GM19193 (cell line): Measurements from ENCODE around the gene MYO3B.

Experiments
- POLR2A ChIP-seq: IDR thresholded peaks from 4 replicates; pipeline ENCODE4 v1.6.1; 2011; ENCODE audit not compliant: insufficient read depth, insufficient read length; ENCODE audit errors: extremely low read depth

MYO3B gene

DNA sequence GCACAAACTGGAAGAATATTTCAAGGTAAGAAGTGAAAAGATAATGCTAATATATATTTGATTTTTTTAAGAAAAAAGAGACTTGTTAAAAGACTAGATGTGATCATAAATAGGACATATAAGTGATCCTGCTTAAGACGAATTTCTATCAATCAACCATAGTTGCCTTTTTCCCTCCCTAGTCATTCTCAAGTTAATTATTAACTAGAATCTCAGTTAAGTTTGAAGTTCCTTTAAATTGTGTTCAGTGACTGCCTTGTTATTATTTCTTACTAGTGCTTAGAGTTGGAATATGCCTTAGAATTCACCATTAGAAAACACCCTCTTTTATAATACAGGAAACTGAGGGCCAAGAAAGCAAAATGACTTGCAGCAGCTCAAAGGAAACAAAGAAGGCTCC lies 395.7 kb downstream of the MYO3B start:
- TF ChIP-seq POLR2A: no peak

DNA sequence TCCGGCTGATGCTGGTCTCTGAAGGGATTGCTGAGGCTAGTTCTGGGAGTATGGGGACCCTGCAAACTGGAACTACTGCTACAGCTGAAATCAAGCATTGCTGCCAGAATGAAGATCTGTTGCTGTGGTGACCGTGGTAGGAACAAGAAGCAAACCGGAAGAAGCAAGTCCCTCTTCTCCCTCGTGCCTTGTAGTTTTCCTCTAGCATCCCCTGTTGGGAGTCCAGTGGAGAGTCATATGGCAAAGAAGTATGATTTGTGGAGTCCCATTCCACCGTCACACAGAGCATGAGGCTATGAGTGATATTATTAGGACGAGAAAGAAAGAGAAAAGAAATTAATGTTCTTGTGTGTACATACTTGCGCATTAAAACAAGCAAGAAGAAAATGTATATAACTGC lies 398.3 kb downstream of the MYO3B start:
- TF ChIP-seq POLR2A: no peak

GRCh38 chr2:170577356-170577755 lies 399.4 kb downstream of the MYO3B start:
- TF ChIP-seq POLR2A: no peak

DNA sequence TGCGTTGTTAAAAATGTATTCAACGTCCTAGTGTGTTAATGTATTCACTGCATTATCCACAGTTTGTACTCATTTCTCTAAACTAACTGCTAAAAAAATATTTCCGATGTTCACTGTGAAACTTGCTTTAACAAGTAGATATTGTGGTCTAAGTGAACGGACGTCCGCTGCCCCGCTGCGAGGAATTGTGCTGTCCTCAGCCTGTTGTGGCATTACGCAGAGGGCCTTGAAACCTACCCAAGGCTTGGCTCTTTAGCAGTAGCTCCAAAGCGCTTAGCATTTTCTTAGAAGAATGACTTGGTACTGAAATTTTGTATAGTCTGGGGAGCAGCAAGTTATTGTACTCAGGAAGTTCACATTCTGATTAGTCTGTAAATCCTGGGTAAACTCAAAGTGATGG lies 400.7 kb downstream of the MYO3B start:
- TF ChIP-seq POLR2A: no peak

DNA sequence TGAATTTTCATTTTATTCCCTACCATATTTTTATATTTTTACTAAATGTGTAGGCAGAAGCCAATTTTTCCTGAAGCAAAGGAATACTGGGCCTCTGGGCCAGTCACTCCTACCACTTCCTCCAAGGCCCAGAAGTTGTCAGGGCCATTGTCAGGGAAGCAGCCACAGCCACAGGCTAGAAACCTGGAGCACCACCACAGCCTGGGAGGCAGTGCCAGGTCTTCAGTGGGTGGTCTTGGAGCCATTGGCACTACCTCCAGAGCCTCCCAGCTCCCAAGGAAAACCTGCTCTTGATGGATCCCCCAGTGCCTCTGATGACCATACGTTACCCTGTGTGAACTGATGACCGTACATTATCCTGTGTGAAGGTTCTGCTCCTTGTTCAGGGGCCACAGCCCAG lies 401.6 kb downstream of the MYO3B start:
- TF ChIP-seq POLR2A: no peak

DNA sequence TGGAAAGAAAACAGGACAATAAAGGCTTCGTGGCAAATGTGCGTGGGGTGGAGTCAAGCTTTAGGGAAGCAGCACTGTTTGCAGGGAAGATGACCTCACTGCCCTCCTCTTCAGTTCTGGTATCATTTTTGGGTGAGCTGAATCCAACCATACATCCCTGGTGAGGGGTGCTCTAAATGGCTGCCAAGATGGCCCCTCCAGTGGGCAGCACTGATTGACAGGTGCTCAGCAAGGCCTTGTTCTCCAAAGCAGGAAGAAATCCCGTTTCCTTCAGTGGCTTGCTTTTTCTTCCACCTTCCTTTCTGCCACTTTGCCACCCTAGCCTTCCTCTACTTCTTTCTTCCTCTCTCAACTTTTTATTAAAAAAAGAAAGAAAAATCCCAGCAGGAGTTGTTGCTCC lies 404.4 kb downstream of the MYO3B start:
- TF ChIP-seq POLR2A: no peak

GRCh38 chr2:170582751-170583463 lies 405.0 kb downstream of the MYO3B start:
- no peak for TF ChIP-seq POLR2A

DNA sequence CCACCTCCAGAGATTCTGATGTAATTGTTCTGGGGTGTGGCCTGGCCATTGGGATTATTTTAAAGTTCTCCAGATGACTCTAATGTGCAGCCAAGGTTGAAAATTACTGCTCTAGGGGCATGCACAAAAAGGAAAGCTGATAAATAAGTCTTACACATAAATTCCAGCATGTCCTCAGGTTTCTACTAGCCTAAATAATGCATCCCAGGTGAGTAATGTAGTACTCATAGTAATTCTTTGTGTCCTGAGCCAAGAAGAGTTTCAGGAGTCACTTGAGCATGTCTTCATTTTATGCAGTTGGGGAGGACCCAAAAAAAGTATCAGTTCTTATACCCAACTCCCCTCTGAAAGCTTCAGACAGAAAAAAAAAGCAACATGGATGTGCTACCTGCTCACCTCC lies 407.1 kb downstream of the MYO3B start:
- TF ChIP-seq POLR2A: no peak

DNA sequence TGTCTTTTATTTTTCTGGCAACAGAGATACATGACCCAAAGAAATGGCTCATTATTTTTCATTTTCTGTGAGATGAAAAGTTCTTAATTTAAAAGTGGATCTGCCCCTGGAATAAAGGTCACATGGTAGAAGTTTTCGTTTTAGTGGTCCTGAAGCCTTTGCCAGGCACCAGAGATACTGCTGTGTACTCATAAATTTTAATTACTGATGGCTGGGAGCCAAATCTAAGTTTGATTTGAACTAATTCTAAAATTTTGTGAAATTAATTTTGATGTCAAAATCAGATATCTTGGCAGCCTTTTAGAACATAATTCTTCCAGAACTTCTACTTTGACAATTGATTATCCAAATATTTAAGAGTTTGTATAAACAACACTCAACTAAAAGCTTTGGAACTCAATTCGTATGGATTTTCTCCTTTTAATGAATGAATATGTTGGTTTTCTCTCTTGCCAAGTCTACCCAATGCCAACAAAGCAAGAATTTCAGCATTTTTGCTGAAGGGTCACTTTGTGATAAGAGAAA lies 408.7 kb downstream of the MYO3B start:
- no peak for TF ChIP-seq POLR2A

- no peak for TF ChIP-seq POLR2A
Observed at GRCh38 chr2:170587117-170587516, 409.2 kb downstream of the MYO3B start.

GRCh38 chr2:170587922-170588321 lies 410.0 kb downstream of the MYO3B start:
- TF ChIP-seq POLR2A: no peak

DNA sequence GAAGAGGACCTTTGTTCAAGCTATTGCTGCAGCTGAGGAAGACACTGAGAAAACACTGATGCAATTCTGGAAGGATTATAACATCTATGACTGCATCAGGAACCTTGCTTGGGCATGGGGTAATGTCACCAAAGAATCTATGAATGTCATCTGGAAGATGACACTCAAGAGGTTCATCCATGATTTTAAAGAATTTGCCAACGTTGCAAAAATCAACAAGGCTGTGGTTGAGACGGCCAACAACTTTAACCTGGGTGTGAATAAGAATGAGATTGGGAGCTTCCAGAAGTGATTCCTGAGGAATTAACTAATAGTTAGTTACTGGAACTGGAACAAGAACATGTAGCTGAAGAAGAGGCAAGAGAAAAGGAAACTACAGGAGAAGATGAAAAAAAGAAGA lies 410.8 kb downstream of the MYO3B start:
- no peak for TF ChIP-seq POLR2A

DNA sequence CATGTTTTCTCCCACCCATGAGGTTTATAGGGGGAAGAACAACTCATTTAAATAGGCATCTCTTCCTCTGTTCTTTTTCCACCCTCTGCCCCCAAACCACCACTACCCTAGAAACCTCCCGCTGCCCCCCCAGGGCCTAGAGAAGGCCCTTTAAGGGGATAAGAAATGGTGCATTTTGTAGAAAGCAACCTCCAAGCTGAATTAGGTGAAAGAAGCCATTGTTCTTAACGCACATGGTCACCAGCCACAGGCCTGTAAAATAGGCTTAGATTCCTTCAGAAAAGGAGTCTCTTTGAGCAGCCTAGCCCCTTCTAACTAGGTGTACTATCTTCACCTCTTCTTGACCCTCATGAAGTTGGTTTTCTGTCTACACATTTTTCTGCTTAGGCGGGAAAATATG lies 418.6 kb downstream of the MYO3B start:
- TF ChIP-seq POLR2A: no peak

GRCh38 chr2:170598067-170598395 lies 420.1 kb downstream of the MYO3B start:
- TF ChIP-seq POLR2A: no peak

DNA sequence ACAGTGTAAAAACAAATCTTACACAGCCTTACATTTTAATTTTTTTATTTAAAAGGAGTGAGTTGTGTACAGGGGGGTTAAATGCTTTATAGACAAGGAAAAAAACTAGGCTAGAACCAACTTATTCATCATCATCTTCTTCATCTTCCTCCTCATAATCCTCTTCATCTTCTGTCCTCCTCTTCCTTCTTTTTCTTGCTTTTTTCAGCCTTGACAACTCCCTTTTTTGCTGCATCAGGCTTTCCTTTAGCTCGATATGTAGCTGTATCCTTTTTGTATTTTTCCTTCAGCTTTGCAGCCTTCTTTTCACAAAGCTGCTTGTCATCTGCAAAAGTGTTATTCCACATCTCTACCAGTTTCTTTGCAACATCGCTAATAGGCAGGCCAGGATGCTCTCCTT lies 423.5 kb downstream of the MYO3B start:
- no peak for TF ChIP-seq POLR2A

- no peak for TF ChIP-seq POLR2A
Observed at GRCh38 chr2:170605862-170606261, 427.9 kb downstream of the MYO3B start.

DNA sequence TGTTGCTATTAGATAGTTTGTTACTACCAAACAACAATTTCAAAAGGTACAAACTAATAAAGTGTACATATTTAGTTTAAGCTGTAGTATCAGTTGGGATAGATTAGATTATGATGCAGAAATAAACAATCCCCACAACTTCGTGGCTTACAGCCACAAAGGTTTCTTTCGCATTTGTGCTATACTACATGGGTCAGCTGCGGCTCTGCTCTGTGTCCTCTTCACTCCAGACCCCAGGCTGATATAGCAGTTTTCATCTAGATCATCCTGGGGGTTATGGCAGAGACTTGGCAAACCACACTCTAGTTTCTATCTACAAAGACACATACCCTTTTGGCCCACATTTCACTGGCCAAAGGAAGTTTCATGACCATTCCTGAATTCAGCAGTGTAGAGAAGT lies 429.2 kb downstream of the MYO3B start:
- no peak for TF ChIP-seq POLR2A

DNA sequence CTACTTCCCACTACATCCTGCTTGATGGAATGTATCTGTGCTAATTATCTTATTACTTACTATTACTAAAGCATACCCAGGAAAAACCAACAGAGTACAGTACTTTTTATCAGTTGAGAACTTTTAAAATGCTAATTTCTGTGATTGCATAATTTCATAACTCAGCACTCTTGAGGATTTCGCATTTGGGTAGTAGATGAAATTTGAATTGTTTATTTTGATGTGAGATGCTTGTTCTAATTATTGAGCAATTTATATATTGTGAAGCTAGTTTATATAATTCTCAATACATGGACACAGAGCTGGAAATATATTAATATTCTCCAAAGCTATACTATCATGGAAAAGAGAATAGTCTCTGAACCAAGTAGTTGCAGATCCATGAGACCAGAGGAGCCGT lies 432.7 kb downstream of the MYO3B start:
- no peak for TF ChIP-seq POLR2A

- TF ChIP-seq POLR2A: no peak
Observed at GRCh38 chr2:170639635-170640034, 461.7 kb downstream of the MYO3B start.
